C4-2B (cell line): ENCODE results near the gene GGA2.

Source experiments
- H3K27ac ChIP-seq: fragments of 450-650 bp; 2 replicates; pipeline ENCODE4 v1.5.1; 2017
- CTCF ChIP-seq: fragments of 450-650 bp; conservative IDR thresholded peaks from 2 replicates; pipeline ENCODE4 v1.5.1; 2017; ENCODE audit warnings: mild to moderate bottlenecking
- ZFX ChIP-seq: fragments of 450-650 bp; IDR thresholded peaks from 2 replicates; pipeline ENCODE4 v1.6.1; 2017

Gene GGA2

DNA sequence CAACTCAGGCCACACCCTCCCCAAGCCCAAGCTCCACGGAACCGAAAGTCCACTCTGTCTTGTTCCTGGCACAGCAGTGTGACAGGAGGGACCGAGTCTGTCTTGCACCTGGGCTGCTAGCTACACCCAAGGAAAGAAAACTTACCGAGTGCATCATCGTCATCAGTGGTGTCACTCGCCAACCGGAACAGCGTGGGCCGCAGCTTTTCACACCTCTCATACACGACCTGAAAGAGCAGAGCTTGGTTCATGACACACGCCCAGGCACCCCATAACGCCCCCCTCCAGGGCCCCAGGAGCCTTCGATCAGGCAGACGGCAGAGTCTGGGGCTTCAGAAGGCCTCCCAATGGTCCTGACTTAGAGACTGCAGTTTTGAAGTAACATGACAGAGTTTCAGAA is 27.5 kb downstream of the GGA2 start:
- TF ChIP-seq ZFX (no peak), CTCF (no peak)
- H3K27ac ChIP-seq = no peak overlapping the region

DNA sequence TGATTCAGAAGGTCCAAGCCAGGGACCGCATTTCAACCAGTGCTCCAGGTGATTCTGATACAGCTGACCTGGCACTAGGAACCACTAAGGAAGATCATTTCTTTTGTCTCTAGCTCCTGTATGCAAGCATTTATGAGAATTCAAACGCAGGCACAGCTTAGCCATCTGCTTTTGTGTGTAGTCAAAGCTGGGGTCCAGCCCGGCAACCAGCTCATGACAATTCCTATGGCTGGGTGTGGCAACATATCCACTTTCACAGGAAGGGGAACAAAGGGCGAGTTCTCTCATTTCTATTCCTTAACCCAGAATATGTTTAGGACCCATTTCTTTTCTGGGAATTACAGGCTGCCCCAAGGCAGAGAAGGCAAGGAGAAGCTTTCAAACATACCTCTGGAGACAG is 30.0 kb downstream of the GGA2 start:
- no peak overlapping the region for H3K27ac ChIP-seq
- TF ChIP-seq ZFX (no peak), CTCF (no peak)

- no peak for TF ChIP-seq ZFX
- TF ChIP-seq CTCF = no peak
- no peak overlapping the region for H3K27ac ChIP-seq
Observed at GRCh38 chr16:23479138-23479537, 31.2 kb downstream of the GGA2 start.

GRCh38 chr16:23478566-23478965 is 31.7 kb downstream of the GGA2 start:
- no peak overlapping the region for H3K27ac ChIP-seq
- TF ChIP-seq CTCF = no peak
- TF ChIP-seq ZFX = no peak

DNA sequence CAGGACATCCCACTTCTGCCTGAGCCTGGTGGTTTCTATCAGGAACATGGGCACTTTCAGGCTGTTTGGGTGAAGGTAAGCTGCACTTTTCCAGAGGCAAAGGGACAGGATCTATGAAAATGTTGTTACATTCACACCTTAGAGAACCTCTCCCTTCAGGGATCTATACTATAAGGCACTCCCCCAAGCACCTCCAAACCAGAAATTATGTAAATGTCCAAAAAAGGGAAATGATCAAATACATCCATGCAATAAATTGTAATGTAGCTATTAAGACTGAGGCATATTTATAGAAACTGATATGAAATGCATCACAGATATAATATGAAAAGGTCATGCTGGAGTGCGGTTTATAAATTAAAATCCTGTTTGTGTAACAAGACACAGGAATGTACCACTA is 34.0 kb downstream of the GGA2 start:
- H3K27ac ChIP-seq = no peak overlapping the region
- TF ChIP-seq ZFX (no peak), CTCF (no peak)

DNA sequence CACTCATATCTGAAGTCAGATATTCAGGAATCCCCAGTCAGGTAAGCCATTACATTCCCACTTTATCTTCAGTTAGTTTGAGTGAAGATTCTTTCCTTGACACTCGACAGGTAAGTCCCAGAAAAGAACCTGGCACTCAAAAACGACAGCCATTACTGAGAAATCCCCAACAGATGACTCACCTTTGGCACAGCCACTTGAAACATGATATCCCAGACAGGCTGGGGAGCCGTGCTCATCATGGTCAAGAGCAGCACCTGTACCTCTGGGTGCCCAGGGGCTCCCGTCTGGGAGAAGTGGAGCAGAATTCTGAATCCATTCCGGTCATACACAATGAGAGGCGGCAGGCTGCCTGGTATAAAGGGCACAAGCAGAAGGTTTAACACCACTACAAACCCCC is 40.5 kb downstream of the GGA2 start:
- H3K27ac ChIP-seq = no peak overlapping the region
- no peak for TF ChIP-seq CTCF

DNA sequence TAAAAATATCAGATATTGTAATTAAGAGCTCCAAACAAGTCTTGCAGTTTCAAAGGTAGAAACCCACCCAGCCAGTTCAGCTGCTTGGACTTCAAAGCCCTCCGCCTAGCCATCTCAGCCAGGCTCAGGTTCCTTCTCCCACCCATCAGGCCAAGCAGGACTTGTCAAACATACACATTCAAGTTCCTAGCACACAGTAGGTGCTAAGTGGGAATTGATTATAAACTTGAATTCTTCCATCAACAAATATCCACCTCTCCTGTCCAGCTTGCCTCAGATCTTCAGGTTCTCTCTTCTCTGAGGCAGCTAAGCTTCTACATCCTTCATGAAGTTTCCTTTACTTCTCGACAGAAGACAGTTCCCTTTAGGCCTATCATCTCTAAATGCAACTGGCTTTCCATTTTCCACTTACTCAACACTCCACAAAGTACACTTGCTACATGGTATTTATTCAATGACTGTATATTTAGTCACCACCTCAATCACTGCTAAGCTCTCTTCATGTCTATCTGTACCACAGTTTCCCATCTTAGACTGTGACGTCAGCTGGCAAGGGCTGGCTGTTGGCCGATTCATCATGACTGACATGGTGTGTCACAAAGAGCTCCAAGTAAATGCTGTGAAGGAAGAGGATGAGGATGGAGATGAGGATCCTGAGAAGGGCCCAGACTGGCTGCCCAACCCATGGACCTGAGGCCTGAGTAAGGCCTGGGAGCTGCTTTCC is 44.0 kb downstream of the GGA2 start:
- H3K27ac ChIP-seq = no peak overlapping the region
- TF ChIP-seq CTCF (no peak), ZFX (no peak)
